Uterus (tissue), 4 donors: Measurements from ENCODE around the gene NECTIN2. TPM values are rescaled to one million over a fixed set of nuclear protein-coding genes. Genes with fewer than 3 reads are reported as not detected.
A peak's percentile ranks its signal among the peaks of the same experiment; 100 is the strongest.

Experiments used
- DNase-seq, 2 donors: peaks; one replicate each; pipeline ENCODE4 v3.0.0-alpha.2; 2019 to 2020
- H3K27ac ChIP-seq, 2 donors: fragments of 200-600 bp; sonication (generic); 1 replicate in 1 of 2; 2 replicates in 1 of 2; pipeline ENCODE4 v1.5.1; 2016 to 2018
- H3K27me3 ChIP-seq, 2 donors: fragments of 200-600 bp; sonication (generic); one replicate each; pipeline ENCODE4 v1.5.1; 2018 to 2019; ENCODE audit warnings: control low read depth in 1 of 2
- H3K36me3 ChIP-seq, 2 donors: fragments of 200-600 bp; sonication (generic); one replicate each; pipeline ENCODE4 v1.5.1; 2019; ENCODE audit warnings: control low read depth in 1 of 2
- H3K4me1 ChIP-seq, 2 donors: fragments of 200-600 bp; sonication (generic); one replicate each; pipeline ENCODE4 v1.5.1; 2018 to 2019; ENCODE audit warnings: control low read depth in 1 of 2
- H3K4me3 ChIP-seq, 2 donors: fragments of 200-600 bp; sonication (generic); 1 replicate in 1 of 2; 2 replicates in 1 of 2; pipeline ENCODE4 v1.5.1; 2018 to 2019; ENCODE audit warnings: mild to moderate bottlenecking in 1 of 2
- H3K9me3 ChIP-seq, 2 donors: fragments of 200-600 bp; sonication (generic); one replicate each; pipeline ENCODE4 v1.5.1; 2019; ENCODE audit warnings: control low read depth in 1 of 2
- POLR2A ChIP-seq, 2 donors: fragments of 450-650 bp; IDR thresholded peaks; one replicate each; pipeline ENCODE4 v1.6.1; 2016; ENCODE audit warnings: antibody characterized with exemption in 2 of 2, mild to moderate bottlenecking in 1 of 2, moderate library complexity in 1 of 2
- intact Hi-C: fragments of 100-400 bp; cut with DNase I; formaldehyde crosslinking; loops from one replicate; pipeline ENCODE4 v1.15.1; 2023; ENCODE audit warnings: low total_unique reads
- total RNA-seq, 4 donors: library from RNA; depleted of rRNA in 3 of 4; stranded (reverse); fragments of >200 nt in 3 of 4; gene quantifications; one replicate each; pipeline versions ENCODE4 v1.1.0 to v1.2.4, GENCODE V29; 2014 to 2023
- TF ChIP-seq, protein P1 (sequence below), 4 experiments: fragments of 200-600 bp in 2 of 4; fragments of 450-650 bp in 2 of 4; sonication (generic) in 2 of 4; IDR thresholded peaks; one replicate each; pipeline ENCODE4 v1.5.1; 2016 to 2019; ENCODE audit warnings: antibody characterized with exemption in 4 of 4, mild to moderate bottlenecking in 2 of 4, moderate library complexity in 1 of 4
- donor health status: DM: yes; HTN: yes; CAD: no.

The NECTIN2 gene
- total RNA-seq, 4 donors from 2014 or later = 14.1 to 106 (median 86.1) TPM

DNA sequence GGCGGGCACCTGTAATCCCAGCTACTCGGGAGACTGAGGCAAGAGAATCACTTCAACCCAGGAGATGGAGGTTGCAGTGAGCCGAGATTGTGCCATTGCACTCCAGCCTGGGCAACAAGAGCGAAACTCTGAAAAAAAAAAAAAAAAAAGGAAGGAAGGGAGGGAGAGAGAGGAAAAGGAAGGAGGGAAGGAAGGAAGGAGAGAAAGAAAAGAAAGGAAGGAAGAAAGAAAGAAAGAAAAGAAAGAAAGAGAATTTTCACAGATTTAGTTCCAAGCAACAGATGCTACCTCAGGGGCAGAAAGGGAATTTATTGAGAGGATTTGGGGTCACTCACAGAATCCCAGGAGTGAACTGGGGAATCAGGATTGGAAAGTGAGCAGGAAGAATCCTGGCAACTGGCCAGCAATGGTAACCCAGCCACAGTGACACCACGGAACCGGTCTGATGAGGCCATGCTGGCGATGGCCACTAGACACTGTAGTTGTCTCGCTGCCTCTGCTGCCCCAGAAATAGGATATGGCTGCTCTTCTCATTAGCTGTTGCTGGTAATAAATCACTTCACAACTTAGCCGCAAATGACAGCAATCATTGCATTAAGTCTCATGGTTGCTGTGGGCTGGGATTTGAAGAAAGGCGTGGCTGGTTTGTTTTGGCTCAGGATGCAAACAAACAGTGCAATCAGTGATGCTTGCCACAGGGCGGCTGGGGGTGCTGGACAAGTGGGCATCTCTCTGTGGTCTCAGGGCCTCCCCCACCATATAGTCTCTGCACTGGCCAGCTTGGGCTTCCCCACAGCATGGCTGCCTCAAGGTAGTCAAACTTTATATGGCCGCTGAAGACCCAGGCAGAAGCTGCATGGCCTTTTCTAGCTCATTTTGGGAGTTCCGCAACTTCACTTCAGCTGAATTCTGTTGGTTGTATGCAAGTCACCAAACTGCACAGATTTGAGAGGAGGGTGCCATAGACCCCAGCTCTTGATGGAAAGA, 42.4 kb upstream of the NECTIN2 start:
- Histone ChIP-seq H3K27ac (no peak overlapping the region), H3K4me3 (no peak overlapping the region), H3K4me1 (peaks cover 0 to 10% of the 10 kb centered on the region in 2 donors), H3K36me3 (no peaks in the 10 kb centered on the region), H3K9me3 (no peaks in the 10 kb centered on the region), H3K27me3 (no peaks in the 10 kb centered on the region)
- no peak for DNase-seq
- TF ChIP-seq POLR2A (IDR thresholded peaks at IDR 0.05) = no peak
- TF ChIP-seq, protein P1, sequence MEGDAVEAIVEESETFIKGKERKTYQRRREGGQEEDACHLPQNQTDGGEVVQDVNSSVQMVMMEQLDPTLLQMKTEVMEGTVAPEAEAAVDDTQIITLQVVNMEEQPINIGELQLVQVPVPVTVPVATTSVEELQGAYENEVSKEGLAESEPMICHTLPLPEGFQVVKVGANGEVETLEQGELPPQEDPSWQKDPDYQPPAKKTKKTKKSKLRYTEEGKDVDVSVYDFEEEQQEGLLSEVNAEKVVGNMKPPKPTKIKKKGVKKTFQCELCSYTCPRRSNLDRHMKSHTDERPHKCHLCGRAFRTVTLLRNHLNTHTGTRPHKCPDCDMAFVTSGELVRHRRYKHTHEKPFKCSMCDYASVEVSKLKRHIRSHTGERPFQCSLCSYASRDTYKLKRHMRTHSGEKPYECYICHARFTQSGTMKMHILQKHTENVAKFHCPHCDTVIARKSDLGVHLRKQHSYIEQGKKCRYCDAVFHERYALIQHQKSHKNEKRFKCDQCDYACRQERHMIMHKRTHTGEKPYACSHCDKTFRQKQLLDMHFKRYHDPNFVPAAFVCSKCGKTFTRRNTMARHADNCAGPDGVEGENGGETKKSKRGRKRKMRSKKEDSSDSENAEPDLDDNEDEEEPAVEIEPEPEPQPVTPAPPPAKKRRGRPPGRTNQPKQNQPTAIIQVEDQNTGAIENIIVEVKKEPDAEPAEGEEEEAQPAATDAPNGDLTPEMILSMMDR (IDR thresholded peaks at IDR 0.05) = no peak
- intact Hi-C loops = loop anchor here (5.0 kb wide), 1 partner anchor 39 kb away; no protein-coding TSS in a partner anchor

DNA sequence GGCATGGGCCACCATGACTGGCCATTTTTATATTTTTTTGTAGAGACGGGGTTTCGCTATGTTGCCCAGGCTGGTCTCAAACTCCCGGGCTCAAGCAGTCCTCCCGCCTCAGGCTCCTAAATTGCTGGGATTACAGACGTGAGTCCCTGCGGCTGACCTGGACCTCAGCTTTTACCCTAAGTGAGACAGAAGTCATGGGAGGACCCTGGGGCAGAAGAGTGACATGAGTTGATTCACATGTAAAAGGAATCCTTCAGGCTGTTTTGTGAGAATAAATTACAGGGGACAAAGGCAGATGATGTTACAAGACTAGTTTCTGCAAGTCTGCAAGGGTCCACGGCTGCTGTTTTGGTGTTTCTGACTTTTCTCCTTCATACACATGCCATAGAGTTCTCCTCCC, 39.8 kb upstream of the NECTIN2 start:
- Histone ChIP-seq H3K27me3 (no peaks in the 10 kb centered on the region), H3K4me1 (peaks cover 0 to 22% of the 10 kb centered on the region in 2 donors), H3K36me3 (no peaks in the 10 kb centered on the region), H3K4me3 (no peak overlapping the region), H3K9me3 (no peaks in the 10 kb centered on the region), H3K27ac (no peak overlapping the region)
- no peak for TF ChIP-seq POLR2A (IDR thresholded peaks at IDR 0.05)
- TF ChIP-seq, protein P1 (IDR thresholded peaks at IDR 0.05) = no peak
- intact Hi-C loops = no loop called here
- no peak for DNase-seq

DNA sequence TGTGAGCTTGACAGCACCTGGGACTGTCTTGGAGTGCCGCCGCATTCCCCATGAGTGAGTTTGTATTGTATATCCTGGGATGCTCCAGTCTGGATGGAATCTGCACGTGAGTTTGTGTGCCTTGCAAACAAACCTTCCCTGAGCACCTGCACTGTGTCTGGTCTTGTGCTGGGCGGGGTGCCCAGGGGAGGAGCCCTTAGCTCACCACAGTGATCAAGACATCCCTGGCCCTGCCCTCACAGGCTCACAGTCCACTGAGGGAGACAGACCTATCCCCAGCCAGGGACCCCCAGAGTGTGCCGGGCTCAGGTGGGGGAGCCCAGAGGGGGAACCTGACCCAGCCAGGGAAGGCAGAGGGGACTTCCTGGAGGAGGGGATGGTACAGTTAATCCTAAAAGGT, 38.9 kb upstream of the NECTIN2 start:
- Histone ChIP-seq H3K27ac (peak overlapping the region in 1 of 2 donors; percentile 77), H3K36me3 (no peaks in the 10 kb centered on the region), H3K9me3 (no peaks in the 10 kb centered on the region), H3K4me3 (no peak overlapping the region), H3K27me3 (no peaks in the 10 kb centered on the region), H3K4me1 (peaks cover 0 to 22% of the 10 kb centered on the region in 2 donors)
- no peak for TF ChIP-seq POLR2A (IDR thresholded peaks at IDR 0.05)
- TF ChIP-seq, protein P1 (IDR thresholded peaks at IDR 0.05) = no peak
- intact Hi-C loops = no loop called here
- no peak for DNase-seq

GRCh38 chr19:44807652-44808462, 38.2 kb upstream of the NECTIN2 start:
- no peak for TF ChIP-seq POLR2A (IDR thresholded peaks at IDR 0.05)
- TF ChIP-seq, protein P1 (IDR thresholded peaks at IDR 0.05) = peak; percentile 35 to 46 (median 40)
- Histone ChIP-seq H3K4me1 (peaks cover 0 to 22% of the 10 kb centered on the region in 2 donors), H3K36me3 (no peaks in the 10 kb centered on the region), H3K4me3 (peak overlapping the region; percentile 53 to 64), H3K9me3 (no peaks in the 10 kb centered on the region), H3K27ac (peak overlapping the region; percentile 77 to 87), H3K27me3 (no peaks in the 10 kb centered on the region)
- peak in 1 of 2 donors; percentile 36 for DNase-seq
- intact Hi-C loops = no loop called here
